Keratinocyte (primary cell): ENCODE results near the gene ZIC4. TPM values are rescaled to one million over a fixed set of nuclear protein-coding genes. Genes with fewer than 3 reads are reported as not detected.

Experiments used
- DNase-seq: peaks from one replicate; pipeline ENCODE4 v3.0.0-alpha.2; 2011; ENCODE audit warnings: low read depth, missing footprints, low spot score
- FAIRE-seq: peaks from 2 replicates; lab custom pipeline; 2011; peaks lifted over from hg19 to GRCh38; lab: Jason Lieb, UNC
- H2AFZ ChIP-seq: 2 replicates; pipeline ENCODE4 v1.6.0; 2012; ENCODE audit warnings: low read length, control low read depth, inconsistent platforms; ENCODE audit not compliant: control insufficient read depth
- H3K27ac ChIP-seq: 2 replicates; pipeline ENCODE4 v1.5.1; 2011; ENCODE audit warnings: low read length; ENCODE audit not compliant: control insufficient read depth, insufficient read depth
- H3K27me3 ChIP-seq: 3 replicates; pipeline ENCODE4 v1.6.0; 2011; ENCODE audit warnings: low read length; ENCODE audit not compliant: control insufficient read depth, insufficient read depth; ENCODE audit errors: extremely low read depth
- H3K36me3 ChIP-seq, 2 experiments: 2 replicates in 1 of 2; 3 replicates in 1 of 2; pipeline ENCODE4 v1.5.1; 2011; ENCODE audit warnings: low read length in 2 of 2, mild to moderate bottlenecking in 1 of 2; ENCODE audit not compliant: control insufficient read depth in 2 of 2, insufficient read depth in 2 of 2; ENCODE audit errors: extremely low read depth in 1 of 2
- H3K4me1 ChIP-seq: 3 replicates; pipeline ENCODE4 v1.5.1; 2011; ENCODE audit warnings: low read length; ENCODE audit not compliant: control insufficient read depth, insufficient read depth; ENCODE audit errors: extremely low read depth
- H3K4me2 ChIP-seq: 3 replicates; pipeline ENCODE4 v1.6.0; 2011; ENCODE audit warnings: low read depth, low read length; ENCODE audit not compliant: control insufficient read depth, insufficient read depth; ENCODE audit errors: extremely low read depth
- H3K4me3 ChIP-seq, 3 experiments: fragments of 200-600 bp in 1 of 3; sonication (generic) in 1 of 3; 2 replicates in 2 of 3; 3 replicates in 1 of 3; pipeline ENCODE4 v1.5.1; 2011 to 2016; ENCODE audit warnings: low read length in 3 of 3, mild to moderate bottlenecking in 3 of 3, control low read depth in 2 of 3, inconsistent platforms in 1 of 3, low read depth in 1 of 3, mixed read lengths in 1 of 3, mixed run types in 1 of 3, moderate library complexity in 1 of 3; ENCODE audit not compliant: control insufficient read depth in 2 of 3, insufficient read depth in 2 of 3; ENCODE audit errors: extremely low read depth in 1 of 3
- H3K79me2 ChIP-seq: 2 replicates; pipeline ENCODE4 v1.6.0; 2012; ENCODE audit warnings: low read length; ENCODE audit not compliant: control insufficient read depth, insufficient read depth
- H3K9ac ChIP-seq: 3 replicates; pipeline ENCODE4 v1.6.0; 2011; ENCODE audit warnings: low read length; ENCODE audit not compliant: control insufficient read depth, insufficient read depth; ENCODE audit errors: extremely low read depth
- H3K9me1 ChIP-seq: 3 replicates; pipeline ENCODE4 v1.6.0; 2011; ENCODE audit warnings: low read length; ENCODE audit not compliant: control insufficient read depth, insufficient read depth; ENCODE audit errors: extremely low read depth
- H3K9me3 ChIP-seq: 2 replicates; pipeline ENCODE4 v1.5.1; 2012; ENCODE audit warnings: low read depth, low read length; ENCODE audit not compliant: control insufficient read depth
- H4K20me1 ChIP-seq: 3 replicates; pipeline ENCODE4 v1.6.0; 2011; ENCODE audit warnings: low read length; ENCODE audit not compliant: control insufficient read depth, insufficient read depth; ENCODE audit errors: extremely low read depth
- CTCF ChIP-seq, 3 experiments: IDR thresholded peaks in 1 of 3; conservative IDR thresholded peaks in 1 of 3; optimal IDR thresholded peaks in 1 of 3; 2 replicates in 2 of 3; 3 replicates in 1 of 3; pipeline versions ENCODE3 to v1.5.1; 2011; ENCODE audit warnings: low read length in 3 of 3, mild to moderate bottlenecking in 3 of 3, moderate library complexity in 2 of 3, control low read depth in 1 of 3, inconsistent platforms in 1 of 3; ENCODE audit not compliant: insufficient read depth in 2 of 3; ENCODE audit errors: extremely low read depth in 1 of 3
- EZH2 ChIP-seq: IDR thresholded peaks from one replicate; pipeline ENCODE4 v1.6.1; 2012; ENCODE audit warnings: inconsistent platforms, mild to moderate bottlenecking, low read length, moderate library complexity
- dilution Hi-C: fragments of 300-500 bp; cut with MboI; formaldehyde crosslinking; loops from one replicate; pipeline ENCODE4 v1.7.0; 2020; ENCODE audit warnings: low sequenced_read_pairs; ENCODE audit not compliant: extremely low pct_ligation_motif_present
- polyA plus RNA-seq, 5 experiments: library from polyadenylated mRNA; depleted of rRNA in 3 of 5; stranded (reverse) in 3 of 5; stranded (forward) in 1 of 5; unstranded in 1 of 5; fragments of >200 nt; gene quantifications; 1 replicate in 1 of 5; 2 replicates in 3 of 5; 3 replicates in 1 of 5; pipeline versions ENCODE4 v1.2.1 to v1.2.3, GENCODE V29; 2011 to 2012; ENCODE audit warnings: missing spikeins in 2 of 5, low read depth in 1 of 5, low replicate concordance in 1 of 5

Gene ZIC4
- polyA plus RNA-seq, 1 donor (not counting 4 experiments of a cell fraction or from before 2014, with no cell fraction given) = not detected

- FAIRE-seq = no peak
- H3K9me3 ChIP-seq = no peaks in the 10 kb centered on the region
- no peaks in the 10 kb centered on the region for H4K20me1 ChIP-seq
Measured at GRCh38 chr3:147380387-147380951, 25.9 kb downstream of the ZIC4 start.

GRCh38 chr3:147379651-147380050, 26.7 kb downstream of the ZIC4 start:
- dilution Hi-C loops = no loop called here
- Histone ChIP-seq H3K4me2 (no peak overlapping the region), H3K9me3 (no peaks in the 10 kb centered on the region), H4K20me1 (no peaks in the 10 kb centered on the region), H2AFZ (no peak overlapping the region), H3K9ac (no peak overlapping the region), H3K4me3 (no peak overlapping the region), H3K27me3 (peaks cover 63% of the 10 kb centered on the region), H3K36me3 (no peaks in the 10 kb centered on the region), H3K4me1 (no peaks in the 10 kb centered on the region), H3K79me2 (no peaks in the 10 kb centered on the region), H3K27ac (no peak overlapping the region), H3K9me1 (no peaks in the 10 kb centered on the region)
- DNase-seq (no peak), FAIRE-seq (no peak)
- TF ChIP-seq CTCF (optimal IDR thresholded peaks at IDR 0.05 in 1 of 3, IDR thresholded peaks at IDR 0.05 in 1 of 3, conservative IDR thresholded peaks at IDR 0.05 in 1 of 3; ENCODE audit: extremely low read depth in 1 of 3, insufficient read depth in 2 of 3, low read length in 3 of 3) (no peak), EZH2 (peak; percentile 36)

More at GRCh38 chr3:147380387-147380951, 25.9 kb downstream of the ZIC4 start:
- Histone ChIP-seq H3K4me1 (no peaks in the 10 kb centered on the region), H3K79me2 (no peaks in the 10 kb centered on the region), H3K27ac (no peak overlapping the region), H3K36me3 (no peaks in the 10 kb centered on the region), H3K9me1 (no peaks in the 10 kb centered on the region), H3K4me3 (no peak overlapping the region), H3K27me3 (peaks cover 66% of the 10 kb centered on the region), H2AFZ (no peak overlapping the region), H3K9ac (no peak overlapping the region), H3K4me2 (no peak overlapping the region)
- no peak for DNase-seq
- dilution Hi-C loops = no loop called here
- TF ChIP-seq EZH2 (no peak), CTCF (optimal IDR thresholded peaks at IDR 0.05 in 1 of 3, IDR thresholded peaks at IDR 0.05 in 1 of 3, conservative IDR thresholded peaks at IDR 0.05 in 1 of 3; ENCODE audit: extremely low read depth in 1 of 3, insufficient read depth in 2 of 3, low read length in 3 of 3) (no peak)
